HepG2 (cell line): ENCODE measurements around the gene ENO1. TPM values are rescaled to one million over a fixed set of nuclear protein-coding genes. Genes with fewer than 3 reads are reported as not detected.

Experiments
- ATAC-seq: fragments of 200-7000 bp; cut with Tn5 transposase; 3 replicates; pipeline ENCODE4 v1.9.1; 2020; ENCODE audit warnings: mild to moderate bottlenecking, moderate library complexity
- BruUV-seq: library from RNA; stranded (reverse); fragments of 400-500 nt; replicated peaks from 2 replicates; lab custom pipeline; 2021; lab: Mats Ljungman, UMichigan
- CTCF ChIA-PET: fragments of 300-600 bp; formaldehyde crosslinking; extraction: SDS; loops from one replicate; lab custom pipeline; 2021; ENCODE audit warnings: low total read pairs, inconsistent platforms, low intra/inter-chr PET ratio; lab: Yijun Ruan, JAX
- POLR2A ChIA-PET: fragments of 350-600 bp; sonication (Branson Sonifier 250); formaldehyde crosslinking; loops from one replicate; lab custom pipeline; 2020; ENCODE audit warnings: antibody characterized with exemption, inconsistent platforms; lab: Yijun Ruan, JAX
- DNase-seq: peaks from one replicate; pipeline ENCODE4 v3.0.0-alpha.2; 2015; ENCODE audit warnings: low spot score
- FAIRE-seq: peaks from 3 replicates; lab custom pipeline; 2011; peaks lifted over from hg19 to GRCh38; lab: Jason Lieb, UNC
- H2AFZ ChIP-seq: one replicate; pipeline ENCODE4 v1.6.1; 2011; ENCODE audit warnings: low read length, inconsistent platforms
- H3K27ac ChIP-seq: fragments of 300-600 bp; 3 replicates; pipeline ENCODE4 v1.8.0; 2011; ENCODE audit warnings: mixed run types, mild to moderate bottlenecking, mixed read lengths, low read length, inconsistent platforms; ENCODE audit not compliant: insufficient read depth; ENCODE audit errors: extremely low read length
- H3K27me3 ChIP-seq, 2 experiments: fragments of 200-600 bp in 1 of 2; 2 replicates in 1 of 2; 3 replicates in 1 of 2; pipeline versions ENCODE4 v1.6.0 to v1.8.0; 2011; ENCODE audit warnings: low read length in 2 of 2, mild to moderate bottlenecking in 2 of 2, moderate library complexity in 2 of 2, inconsistent platforms in 1 of 2; ENCODE audit not compliant: insufficient read depth in 2 of 2, control insufficient read depth in 1 of 2
- H3K36me3 ChIP-seq, 2 experiments: fragments of 200-600 bp in 1 of 2; replicated peaks in 1 of 2; 2 replicates in 1 of 2; 3 replicates in 1 of 2; pipeline versions ENCODE4 v1.5.1 to v1.8.0; 2011; ENCODE audit warnings: low read length in 2 of 2, inconsistent platforms in 1 of 2; ENCODE audit not compliant: insufficient read depth in 2 of 2, control insufficient read depth in 1 of 2
- H3K4me1 ChIP-seq: 2 replicates; pipeline ENCODE4 v1.5.1; 2012; ENCODE audit warnings: low read length, inconsistent platforms; ENCODE audit not compliant: insufficient read depth
- H3K4me2 ChIP-seq: 2 replicates; pipeline ENCODE4 v1.6.0; 2011; ENCODE audit warnings: low read depth, low read length, inconsistent platforms
- H3K4me3 ChIP-seq, 3 experiments: fragments of 200-600 bp in 1 of 3; sonication (generic), shearing (Covaris generic) in 1 of 3; replicated peaks in 1 of 3; 2 replicates each; pipeline ENCODE4 v1.5.1; 2011 to 2016; ENCODE audit warnings: low read length in 3 of 3, inconsistent platforms in 2 of 3, low read depth in 2 of 3, mild to moderate bottlenecking in 2 of 3, control low read depth in 1 of 3, mixed read lengths in 1 of 3; ENCODE audit not compliant: insufficient read depth in 1 of 3
- H3K79me2 ChIP-seq: one replicate; pipeline ENCODE4 v1.6.1; 2011; ENCODE audit warnings: low read length, inconsistent platforms; ENCODE audit not compliant: insufficient read depth
- H3K9ac ChIP-seq: 2 replicates; pipeline ENCODE4 v1.6.0; 2011; ENCODE audit warnings: mild to moderate bottlenecking, low read depth, low read length, inconsistent platforms; ENCODE audit not compliant: insufficient read depth
- H3K9me3 ChIP-seq: 2 replicates; pipeline ENCODE4 v1.5.1; 2012; ENCODE audit warnings: mild to moderate bottlenecking, low read length
- H4K20me1 ChIP-seq: 2 replicates; pipeline ENCODE4 v1.6.0; 2011; ENCODE audit warnings: inconsistent platforms, mild to moderate bottlenecking, low read length, moderate library complexity; ENCODE audit not compliant: insufficient read depth
- AGO2 ChIP-seq: fragments of 200-400 bp; formaldehyde crosslinking; optimal IDR thresholded peaks from 2 replicates; pipeline ENCODE3; 2017; ENCODE audit warnings: mild to moderate bottlenecking, low read depth, low read length, moderate library complexity
- ETV5 ChIP-seq: IDR thresholded peaks from 2 replicates; pipeline ENCODE4 v1.6.1; 2018; ENCODE audit warnings: missing biosample characterization, missing genetic modification reagents, inconsistent platforms, borderline replicate concordance
- POLR2G ChIP-seq: fragments of 200-400 bp; formaldehyde crosslinking; IDR thresholded peaks from 2 replicates; pipeline ENCODE4 v1.6.1; 2018; ENCODE audit warnings: mild to moderate bottlenecking, low read depth, low read length, moderate library complexity
- RBFOX2 ChIP-seq: fragments of 200-400 bp; formaldehyde crosslinking; IDR thresholded peaks from 2 replicates; pipeline ENCODE4 v1.6.1; 2017; ENCODE audit warnings: low read depth, mild to moderate bottlenecking, low read length
- RBM22 ChIP-seq: fragments of 200-400 bp; formaldehyde crosslinking; optimal IDR thresholded peaks from 2 replicates; pipeline ENCODE3; 2017; ENCODE audit warnings: mild to moderate bottlenecking, low read length, moderate library complexity
- ZBTB2 ChIP-seq: sonication (generic); formaldehyde crosslinking; IDR thresholded peaks from 2 replicates; pipeline ENCODE4 v1.8.0; 2022; ENCODE audit warnings: low read depth, missing genetic modification reagents
- ZNF501 ChIP-seq: sonication (generic); formaldehyde crosslinking; IDR thresholded peaks from 2 replicates; pipeline ENCODE4 v1.5.1; 2020; ENCODE audit warnings: mild to moderate bottlenecking, moderate library complexity, missing genetic modification reagents
- ZNF546 ChIP-seq: sonication (generic); formaldehyde crosslinking; conservative IDR thresholded peaks from 2 replicates; pipeline ENCODE4 v1.8.1; 2023; ENCODE audit warnings: mild to moderate bottlenecking, missing genetic modification reagents
- ZNF687 ChIP-seq: sonication (generic); formaldehyde crosslinking; IDR thresholded peaks from 2 replicates; pipeline ENCODE4 v1.5.1; 2020; ENCODE audit warnings: mild to moderate bottlenecking, missing genetic modification reagents, moderate library complexity
- ZNF709 ChIP-seq: sonication (generic); formaldehyde crosslinking; IDR thresholded peaks from 2 replicates; pipeline ENCODE4 v1.5.0; 2020; ENCODE audit warnings: mild to moderate bottlenecking, missing genetic modification reagents
- WGBS: methylation state at CpG from one replicate; pipeline ENCODE4 v1.1.6; 2017; ENCODE audit warnings: low lambda C conversion rate; 5-methylcytosine and 5-hydroxymethylcytosine counted together
- in situ Hi-C: cut with HindIII; loops from 2 replicates; pipeline ENCODE4 v1.10.0; 2017; ENCODE audit warnings: low pct_unique_long_range_greater_than_20kb; ENCODE audit not compliant: extremely low pct_ligation_motif_present
- intact Hi-C: fragments of 100-400 bp; cut with micrococcal nuclease; formaldehyde crosslinking; loops from one replicate; pipeline ENCODE4 v1.10.0; 2022; ENCODE audit not compliant: unreplicated experiment
- polyA plus RNA-seq, 8 experiments: library from polyadenylated mRNA; depleted of rRNA in 3 of 8; stranded (reverse) in 7 of 8; unstranded in 1 of 8; fragments of >200 nt; fragmentation: Illumina TruSeq in 4 of 8; extraction: Trizol in 4 of 8; gene quantifications; 2 replicates each; pipeline versions ENCODE4 v1.2.1 to v1.2.3, GENCODE V29; 2011 to 2016; ENCODE audit warnings: low read depth in 4 of 8, missing spikeins in 1 of 8, mixed read lengths in 1 of 8; ENCODE audit not compliant: insufficient read depth in 1 of 8
- total RNA-seq, 5 experiments: library from RNA; depleted of rRNA; stranded (reverse); fragments of >200 nt; fragmentation: Illumina TruSeq; extraction: Trizol; gene quantifications; 2 replicates each; pipeline ENCODE4 v1.2.3, GENCODE V29; 2016; ENCODE audit warnings: low read depth in 1 of 5

ENO1 gene
- total and polyA plus RNA-seq, 2 of the 13 experiments (the other 11 are each of a cell fraction or from before 2014, with no cell fraction given) = 1,559 to 3,103 TPM

GRCh38 chr1:8860738-8861516 lies 17.6 kb downstream of the ENO1 start:
- no peak overlapping the region for H3K4me2 ChIP-seq
- peak overlapping the region; percentile 22 for H3K27ac ChIP-seq
- H3K79me2 ChIP-seq = peaks cover 6% of the 10 kb centered on the region
- no peak overlapping the region for H3K9ac ChIP-seq
- H3K4me3 ChIP-seq = no peak overlapping the region
- 0 out of 2 replicates have a peak, but pooled peaks have one; percentile 16 for TF ChIP-seq ZNF709 (CRISPR knock-in tag)
- TF ChIP-seq RBM22 = peak; percentile 94
- TF ChIP-seq ETV5 (CRISPR knock-in tag) = no peak
- peak; percentile 33; the same call in 1 of the 2 replicates for TF ChIP-seq ZNF687 (CRISPR knock-in tag)
- TF ChIP-seq ZNF546 (CRISPR knock-in tag) = no peak
- TF ChIP-seq AGO2 = peak; percentile 25
- TF ChIP-seq RBFOX2 = peak; percentile 32; the same call in 1 of the 2 replicates
- TF ChIP-seq POLR2G = peak; percentile 12; the same call in 1 of the 2 replicates
- TF ChIP-seq ZNF501 (CRISPR knock-in tag) = 0 out of 2 replicates have a peak, but pooled peaks have one; percentile 16
- 0 out of 2 replicates have a peak, but pooled peaks have one; percentile 9 for TF ChIP-seq ZBTB2 (CRISPR knock-in tag)
- DNase-seq (no peak), ATAC-seq (no peak), FAIRE-seq (no peak)
- TSS peak; percentile 8 for BruUV-seq
- no peaks in the 10 kb centered on the region for H3K27me3 ChIP-seq
- peaks cover 77% of the 10 kb centered on the region for H4K20me1 ChIP-seq
- 95% methylated on average over 21 of the region's 21 CpGs for WGBS
- CTCF ChIA-PET = no interaction called here
- intact Hi-C loops = no loop called here
- POLR2A ChIA-PET = interaction anchor here (1.4 to 13.6 kb wide), 5 partner anchors 8 to 45 kb away, joined by 4 to 116 read pairs (median 19); partner anchors contain the start of gene ENO1
- in situ Hi-C loops = no loop called here
- H3K9me3 ChIP-seq = no peaks in the 10 kb centered on the region
- H3K4me1 ChIP-seq = peaks cover 99% of the 10 kb centered on the region
- peaks cover 40 to 58% of the 10 kb centered on the region in 2 experiments for H3K36me3 ChIP-seq
- H2AFZ ChIP-seq = no peak overlapping the region
